HG02623 (cell line): Measurements from ENCODE around the gene TTC6.
"Not testable (repeated sequence)": the region's sequence is repeated elsewhere in the genome, so short reads cannot be mapped to it uniquely, and the experiment has no call there.

Experiments
- ATAC-seq: cut with Tn5 transposase; IDR thresholded peaks from one replicate; pipeline ENCODE4 v1.9.1; 2021; ENCODE audit warnings: moderate library complexity; ENCODE audit not compliant: unreplicated experiment

Gene TTC6

GRCh38 chr14:37594971-37595808 is at the start of gene TTC6, which contains the start of gene FOXA1:
Gene TTC6, plus strand, starts transcription at chr14:37595629. Its CDS starts 26,436 bp downstream, at chr14:37622065.
Gene FOXA1, minus strand, starts transcription at chr14:37595249. Its CDS starts 277 bp downstream, at chr14:37594972.
- ATAC-seq = no peak

GRCh38 chr14:37546621-37547447 is 48.6 kb upstream of the TTC6 start:
- no peak for ATAC-seq

- ATAC-seq = no peak
Measured at GRCh38 chr14:37550511-37550910, 44.9 kb upstream of the TTC6 start.

- ATAC-seq = no peak
Measured at GRCh38 chr14:37551119-37551518, 44.3 kb upstream of the TTC6 start.

DNA sequence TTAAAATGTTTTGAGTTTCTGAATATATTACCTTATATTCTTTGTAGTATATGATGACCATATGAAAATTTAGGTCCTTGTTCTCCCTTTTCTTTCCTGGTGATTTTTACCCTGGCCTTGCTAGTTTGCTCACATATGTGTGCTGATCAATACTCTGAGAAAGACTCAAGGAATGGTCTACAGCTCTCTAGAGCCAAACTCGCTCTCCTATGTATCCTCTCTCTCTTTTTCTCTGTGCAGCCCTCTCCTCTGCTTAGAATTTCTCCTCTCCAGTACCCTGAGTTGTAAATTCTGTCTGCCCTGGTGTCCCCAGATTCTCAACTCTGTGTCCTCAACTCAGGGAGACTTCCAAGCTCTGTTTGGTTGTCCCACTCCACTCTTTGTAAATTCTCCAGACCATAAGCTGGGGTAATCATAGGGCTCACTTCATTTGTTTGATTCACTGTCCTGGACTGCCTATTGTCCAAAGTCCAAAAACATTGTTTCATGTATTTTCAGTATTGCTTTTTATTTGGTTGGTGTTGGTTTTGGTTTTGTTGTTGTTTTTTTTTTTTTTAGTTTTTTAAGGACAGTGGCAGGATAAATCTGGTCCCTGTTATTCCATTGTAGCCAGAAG is 41.4 kb upstream of the TTC6 start:
- no peak for ATAC-seq

GRCh38 chr14:37555596-37555995 is 39.8 kb upstream of the TTC6 start:
- ATAC-seq = not testable (repeated sequence)

- ATAC-seq = no peak
Measured at GRCh38 chr14:37558740-37559139, 36.7 kb upstream of the TTC6 start.

DNA sequence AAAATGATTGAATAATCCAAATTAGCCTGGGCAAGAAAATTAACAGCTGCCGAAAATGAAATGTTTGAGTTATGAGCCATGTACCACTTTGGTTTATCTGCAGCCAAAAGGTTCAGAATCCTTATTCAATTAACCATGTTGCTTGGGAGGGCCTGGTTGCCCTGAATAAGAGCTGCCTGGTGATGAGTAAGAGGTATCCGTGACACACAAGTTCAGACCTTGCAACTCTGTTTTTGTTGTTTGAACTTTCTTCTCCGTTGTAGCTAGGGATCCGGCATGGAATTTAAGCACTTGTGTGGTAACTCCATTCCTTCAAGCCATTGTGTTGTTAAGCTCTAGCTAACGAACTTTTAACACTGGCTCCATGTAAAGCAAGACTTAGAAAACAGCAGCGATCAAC is 36.0 kb upstream of the TTC6 start:
- no peak for ATAC-seq

GRCh38 chr14:37563189-37563588 is 32.2 kb upstream of the TTC6 start:
- ATAC-seq = no peak

GRCh38 chr14:37565550-37565949 is 29.9 kb upstream of the TTC6 start:
- no peak for ATAC-seq

- ATAC-seq = no peak
Measured at GRCh38 chr14:37566811-37567371, 28.5 kb upstream of the TTC6 start.

DNA sequence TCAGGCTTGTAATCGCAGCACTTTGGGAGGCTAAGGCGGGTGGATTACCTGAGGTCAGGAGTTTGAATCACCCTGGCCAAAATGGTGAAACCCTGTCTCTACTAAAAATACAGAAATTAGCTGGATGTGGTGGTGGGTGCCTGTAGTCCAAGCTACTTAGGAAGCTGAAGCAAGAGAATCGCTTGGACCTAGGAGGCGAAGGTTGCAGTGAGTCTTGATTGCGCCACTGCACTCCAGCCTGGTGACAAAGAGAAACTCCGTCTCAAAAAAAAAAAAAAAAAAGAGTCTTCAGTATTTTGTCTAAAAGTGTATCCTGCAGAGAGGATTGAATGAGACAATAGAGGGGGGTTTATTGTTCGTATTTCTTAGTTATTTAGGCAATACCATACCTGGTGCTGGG is 25.7 kb upstream of the TTC6 start:
- no peak for ATAC-seq

DNA sequence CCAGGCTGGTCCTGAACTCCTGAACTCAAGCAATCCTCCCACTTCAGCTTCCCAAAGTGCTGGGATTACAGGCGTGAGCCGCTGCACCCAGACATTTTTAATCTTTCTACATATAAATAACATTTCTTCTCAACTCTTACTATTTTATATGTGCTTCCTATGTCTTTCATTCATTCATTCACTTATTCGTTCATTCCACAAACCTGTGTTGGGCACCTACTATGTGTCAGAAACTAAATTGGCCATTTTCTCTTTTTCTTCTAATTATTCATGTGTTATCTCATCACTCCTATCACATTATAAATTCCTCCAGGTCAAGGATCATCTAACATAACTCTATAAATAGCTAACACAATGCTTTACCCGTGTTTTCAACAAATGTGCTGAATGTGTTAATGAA is 24.0 kb upstream of the TTC6 start:
- ATAC-seq = no peak

GRCh38 chr14:37573356-37573755 is 22.1 kb upstream of the TTC6 start:
- no peak for ATAC-seq

DNA sequence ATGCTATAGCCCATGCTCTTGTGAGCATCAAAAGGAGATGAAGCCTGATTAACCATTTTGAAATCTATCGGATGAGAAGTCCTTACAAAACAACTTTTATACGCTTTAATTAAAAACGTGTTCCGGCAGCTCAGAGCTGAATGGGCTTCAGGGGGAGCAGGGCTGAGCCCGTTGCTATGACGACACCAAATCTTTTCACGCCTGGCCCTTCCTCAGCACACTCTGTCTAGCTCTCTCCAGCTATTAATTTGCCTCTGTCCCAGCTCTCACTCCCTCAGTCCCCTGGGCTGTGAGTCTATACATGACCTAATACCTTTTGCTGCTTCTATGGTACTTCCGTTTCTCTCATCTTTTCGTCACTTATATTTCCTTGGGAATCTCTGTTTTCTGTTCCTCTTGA is 16.2 kb upstream of the TTC6 start:
- ATAC-seq = no peak

GRCh38 chr14:37580146-37580545 is 15.3 kb upstream of the TTC6 start:
- no peak for ATAC-seq

DNA sequence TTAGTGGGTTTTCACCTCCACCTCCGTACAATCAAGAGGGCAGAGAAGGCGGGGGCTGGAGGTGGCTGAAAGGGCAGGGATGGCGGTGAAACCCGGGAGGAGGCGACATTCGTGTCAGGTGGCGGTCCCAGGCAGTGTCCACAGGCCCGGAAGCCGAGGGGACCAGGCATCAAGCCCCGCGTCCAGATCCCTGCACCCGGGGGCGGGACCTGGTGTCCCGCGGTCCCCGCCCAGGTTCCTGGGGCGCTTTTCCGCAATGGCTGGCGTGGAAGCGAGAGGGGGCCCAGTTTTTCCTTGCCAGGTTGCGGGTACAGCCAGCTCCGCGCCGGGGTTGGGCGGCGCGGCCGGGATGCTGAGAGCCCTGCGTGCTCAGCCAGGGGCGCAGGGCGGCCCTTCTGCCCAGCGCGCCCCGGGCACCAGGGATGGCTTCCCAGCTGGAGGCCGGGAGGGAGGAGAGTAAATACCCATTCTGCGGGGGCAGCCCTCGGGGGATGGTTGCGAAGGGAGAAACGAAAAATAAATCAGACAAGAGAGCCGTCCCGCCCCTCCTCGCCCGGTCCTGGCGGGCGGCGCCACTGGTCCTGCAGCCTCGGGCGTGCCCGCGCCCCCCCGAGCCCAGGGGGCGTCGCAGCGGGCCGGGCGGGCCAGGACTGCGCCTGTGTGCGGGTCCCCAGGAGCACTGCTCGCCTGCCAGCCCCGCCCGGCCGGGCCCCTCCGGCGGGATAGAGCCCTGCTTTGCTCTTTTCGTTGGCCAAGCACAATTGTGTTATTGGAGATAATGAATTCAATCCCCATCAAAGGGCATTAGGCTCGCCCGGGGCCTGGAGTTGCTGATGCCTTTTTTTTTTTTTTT is 11.8 kb upstream of the TTC6 start:
- ATAC-seq = no peak

- no peak for ATAC-seq
Measured at GRCh38 chr14:37584211-37585100, 11.0 kb upstream of the TTC6 start.

- ATAC-seq = no peak
Measured at GRCh38 chr14:37585101-37585511, 10.3 kb upstream of the TTC6 start.
